Endothelial cell of umbilical vein (primary cell): ENCODE data around the gene KRT17. TPM values are rescaled to one million over a fixed set of nuclear protein-coding genes. Genes with fewer than 3 reads are reported as not detected.

Source experiments
- BruUV-seq: library from RNA; stranded (reverse); fragments of 400-500 nt; replicated peaks from 2 replicates; lab custom pipeline; 2021; lab: Mats Ljungman, UMichigan
- CTCF ChIA-PET: fragments of 300-600, 350-600 bp; sonication (Branson Sonifier 250); formaldehyde crosslinking; loops from one replicate; lab custom pipeline; 2021; ENCODE audit warnings: antibody characterized with exemption, inconsistent platforms; lab: Charles Lee
- POLR2A ChIA-PET: fragments of 300-600, 350-600 bp; sonication (Branson Sonifier 250); formaldehyde crosslinking; loops from one replicate; lab custom pipeline; 2021; ENCODE audit warnings: antibody characterized with exemption, inconsistent platforms; lab: Charles Lee
- DNase-seq: peaks from one replicate; pipeline ENCODE4 v3.0.0-alpha.2; 2011; ENCODE audit warnings: low read depth, low spot score
- FAIRE-seq: peaks from 2 replicates; lab custom pipeline; 2011; peaks lifted over from hg19 to GRCh38; lab: Jason Lieb, UNC
- H2AFZ ChIP-seq: 2 replicates; pipeline ENCODE4 v1.6.0; 2012; ENCODE audit warnings: low read depth, low read length, control low read depth, inconsistent platforms
- H3K27ac ChIP-seq: 2 replicates; pipeline ENCODE4 v1.5.1; 2011; ENCODE audit warnings: low read depth, mild to moderate bottlenecking, control low read depth, low read length, moderate library complexity; ENCODE audit not compliant: insufficient read depth
- H3K27me3 ChIP-seq, 2 experiments: 2 replicates each; pipeline versions ENCODE4 v1.6.0 to v1.6.1; 2011; ENCODE audit warnings: low read length in 2 of 2, mixed read lengths in 1 of 2; ENCODE audit not compliant: control insufficient read depth in 2 of 2, insufficient read depth in 2 of 2
- H3K36me3 ChIP-seq, 2 experiments: 2 replicates in 1 of 2; 3 replicates in 1 of 2; pipeline ENCODE4 v1.5.1; 2011; ENCODE audit warnings: low read length in 2 of 2, mild to moderate bottlenecking in 1 of 2, moderate library complexity in 1 of 2; ENCODE audit not compliant: control insufficient read depth in 2 of 2, insufficient read depth in 2 of 2; ENCODE audit errors: extremely low read depth in 1 of 2
- H3K4me1 ChIP-seq: 3 replicates; pipeline ENCODE4 v1.5.1; 2011; ENCODE audit warnings: mild to moderate bottlenecking, low read length; ENCODE audit not compliant: control insufficient read depth, insufficient read depth; ENCODE audit errors: extremely low read depth
- H3K4me2 ChIP-seq: 2 replicates; pipeline ENCODE4 v1.6.1; 2011; ENCODE audit warnings: low read length, control low read depth, mixed read lengths; ENCODE audit not compliant: insufficient read depth
- H3K4me3 ChIP-seq, 3 experiments: fragments of 200-600 bp in 1 of 3; sonication (generic), shearing (Covaris generic) in 1 of 3; replicated peaks in 1 of 3; 2 replicates each; pipeline ENCODE4 v1.5.1; 2011 to 2016; ENCODE audit warnings: control low read depth in 3 of 3, low read length in 3 of 3, mild to moderate bottlenecking in 2 of 3, inconsistent platforms in 1 of 3, low read depth in 1 of 3, moderate library complexity in 1 of 3; ENCODE audit not compliant: insufficient read depth in 1 of 3
- H3K79me2 ChIP-seq: 2 replicates; pipeline ENCODE4 v1.6.0; 2012; ENCODE audit warnings: low read length, inconsistent platforms; ENCODE audit not compliant: control insufficient read depth, insufficient read depth
- H3K9ac ChIP-seq: replicated peaks from 2 replicates; pipeline ENCODE3; 2011; ENCODE audit warnings: low read length, control low read depth; ENCODE audit not compliant: insufficient read depth; ENCODE audit errors: extremely low read depth
- H3K9me1 ChIP-seq: replicated peaks from 3 replicates; pipeline ENCODE4 v1.6.0; 2011; ENCODE audit warnings: mild to moderate bottlenecking, low read length; ENCODE audit not compliant: control insufficient read depth, insufficient read depth; ENCODE audit errors: extremely low read depth
- H3K9me3 ChIP-seq: replicated peaks from 2 replicates; pipeline ENCODE4 v1.5.1; 2012; ENCODE audit warnings: low read length, inconsistent platforms; ENCODE audit not compliant: control insufficient read depth, insufficient read depth
- H4K20me1 ChIP-seq: replicated peaks from 2 replicates; pipeline ENCODE3; 2011; ENCODE audit warnings: mild to moderate bottlenecking, low read length; ENCODE audit not compliant: control insufficient read depth, insufficient read depth; ENCODE audit errors: extremely low read depth
- CTCF ChIP-seq, 2 donors: IDR thresholded peaks; 1 replicate in 1 of 2; 2 replicates in 1 of 2; pipeline ENCODE4 v1.5.1; 2011; ENCODE audit warnings: low read length in 2 of 2, mild to moderate bottlenecking in 2 of 2, moderate library complexity in 2 of 2, control low read depth in 1 of 2, inconsistent platforms in 1 of 2, low read depth in 1 of 2; ENCODE audit not compliant: insufficient read depth in 1 of 2; ENCODE audit errors: extremely low read depth in 1 of 2
- EZH2 ChIP-seq: IDR thresholded peaks from 2 replicates; pipeline ENCODE4 v1.6.1; 2012; ENCODE audit warnings: borderline replicate concordance, low read depth, mild to moderate bottlenecking, moderate library complexity, low read length, inconsistent platforms; ENCODE audit not compliant: severe bottlenecking
- FOS ChIP-seq: IDR thresholded peaks from 2 replicates; pipeline ENCODE4 v1.6.1; 2011; ENCODE audit warnings: mild to moderate bottlenecking, low read length, moderate library complexity, borderline replicate concordance; ENCODE audit not compliant: insufficient read depth
- GATA2 ChIP-seq: IDR thresholded peaks from 2 replicates; pipeline ENCODE4 v1.7.0; 2011; ENCODE audit warnings: low read depth, mild to moderate bottlenecking, moderate library complexity, mixed read lengths, low read length; ENCODE audit not compliant: insufficient read length, insufficient read depth
- JUN ChIP-seq: IDR thresholded peaks from 2 replicates; pipeline ENCODE4 v1.6.1; 2011; ENCODE audit warnings: borderline replicate concordance, low read depth; ENCODE audit not compliant: insufficient read length, insufficient read depth
- MAX ChIP-seq: IDR thresholded peaks from 2 replicates; pipeline ENCODE4 v1.6.1; 2011; ENCODE audit not compliant: insufficient read depth, insufficient read length
- MYC ChIP-seq: IDR thresholded peaks from one replicate; pipeline ENCODE4 v1.6.1; 2011; ENCODE audit warnings: mild to moderate bottlenecking, low read depth, low read length
- POLR2A ChIP-seq: IDR thresholded peaks from 2 replicates; pipeline ENCODE4 v1.6.1; 2012; ENCODE audit warnings: low read depth, mild to moderate bottlenecking, control low read depth, low read length
- POLR2AphosphoS5 ChIP-seq: IDR thresholded peaks from 2 replicates; pipeline ENCODE4 v1.6.1; 2012; ENCODE audit warnings: low read depth, mild to moderate bottlenecking, control low read depth, low read length, moderate library complexity; ENCODE audit not compliant: insufficient read depth
- dilution Hi-C: fragments of 300-500 bp; cut with MboI; formaldehyde crosslinking; loops from one replicate; pipeline ENCODE4 v1.15.0; 2019; ENCODE audit warnings: low sequenced_read_pairs; ENCODE audit not compliant: extremely low pct_ligation_motif_present
- intact Hi-C: fragments of 100-400 bp; cut with micrococcal nuclease; formaldehyde crosslinking; loops from one replicate; pipeline ENCODE4 v1.10.0; 2022
- polyA plus RNA-seq, 4 experiments: library from polyadenylated mRNA; depleted of rRNA in 3 of 4; stranded (reverse) in 3 of 4; unstranded in 1 of 4; fragments of >200 nt; gene quantifications; 2 replicates each; pipeline versions ENCODE4 v1.2.1 to v1.2.3, GENCODE V29; 2011 to 2012; ENCODE audit warnings: missing spikeins in 1 of 4
- total RNA-seq: library from RNA; stranded (reverse); gene quantifications from 2 replicates; pipeline ENCODE4 v1.2.3, GENCODE V29; 2021

The KRT17 gene
- total and polyA plus RNA-seq, 2 donors (not counting 3 experiments of a cell fraction or from before 2014, with no cell fraction given) = 0.83 to 1.6 TPM

GRCh38 chr17:41663451-41664171 lies 39.2 kb upstream of the KRT17 start:
- Histone ChIP-seq H3K4me1 (peaks cover 23% of the 10 kb centered on the region), H3K9ac (no peak overlapping the region), H3K9me3 (no peaks in the 10 kb centered on the region), H3K36me3 (no peaks in the 10 kb centered on the region), H3K9me1 (no peaks in the 10 kb centered on the region), H3K4me3 (no peak overlapping the region), H3K27ac (no peak overlapping the region), H3K27me3 (peaks cover 0 to 1% of the 10 kb centered on the region in 2 experiments), H3K4me2 (no peak overlapping the region), H4K20me1 (no peaks in the 10 kb centered on the region), H2AFZ (no peak overlapping the region), H3K79me2 (no peaks in the 10 kb centered on the region)
- DNase-seq (no peak), FAIRE-seq (no peak)
- CTCF ChIA-PET = interaction anchor here (1.1 to 9.4 kb wide), 14 partner anchors 13 to 859 kb away, joined by 4 to 369 read pairs (median 17); partner anchors contain the start of gene KRT36
- no TSS peak for BruUV-seq
- intact Hi-C loops = loop anchor here (10.0 kb wide), 2 partner anchors 339 to 1019 kb away; partner anchors contain the start of gene SMARCE1
- POLR2A ChIA-PET = no interaction called here
- dilution Hi-C loops = no loop called here
- no peak for TF ChIP-seq EZH2
- no peak for TF ChIP-seq MAX
- no peak for TF ChIP-seq POLR2AphosphoS5
- no peak for TF ChIP-seq POLR2A
- TF ChIP-seq JUN = no peak
- no peak for TF ChIP-seq GATA2
- no peak for TF ChIP-seq MYC
- no peak for TF ChIP-seq FOS
- no peak for TF ChIP-seq CTCF (IDR thresholded peaks at IDR 0.05; ENCODE audit: extremely low read depth in 1 of 2, insufficient read depth in 1 of 2, low read depth in 1 of 2, low read length in 2 of 2)
